Stomach smooth muscle (tissue), 2 donors: ENCODE results near the gene CSNK2A3.
"Not testable (repeated sequence)": the region's sequence is repeated elsewhere in the genome, so short reads cannot be mapped to it uniquely, and the experiment has no call there.

Experiments used
- H3K27ac ChIP-seq: one replicate; pipeline ENCODE4 v1.7.0; 2013; ENCODE audit warnings: mild to moderate bottlenecking, low read length, inconsistent platforms
- H3K27me3 ChIP-seq, 2 donors: one replicate each; pipeline ENCODE4 v1.7.0; 2013; ENCODE audit warnings: low read length in 2 of 2; ENCODE audit not compliant: insufficient read depth in 2 of 2, control insufficient read depth in 1 of 2
- H3K36me3 ChIP-seq, 2 donors: one replicate each; pipeline ENCODE4 v1.7.0; 2013; ENCODE audit warnings: low read length in 2 of 2; ENCODE audit not compliant: control insufficient read depth in 2 of 2, insufficient read depth in 2 of 2
- H3K4me1 ChIP-seq: one replicate; pipeline ENCODE4 v1.7.0; 2013; ENCODE audit warnings: low read length; ENCODE audit not compliant: control insufficient read depth, insufficient read depth
- H3K4me3 ChIP-seq, 2 donors: one replicate each; pipeline ENCODE4 v1.7.0; 2013; ENCODE audit warnings: low read length in 2 of 2
- H3K9ac ChIP-seq, 2 donors: one replicate each; pipeline ENCODE4 v1.7.0; 2013; ENCODE audit warnings: low read length in 2 of 2, mild to moderate bottlenecking in 1 of 2
- H3K9me3 ChIP-seq, 2 donors: one replicate each; pipeline ENCODE4 v1.7.0; 2013; ENCODE audit warnings: low read length in 2 of 2; ENCODE audit not compliant: control insufficient read depth in 2 of 2
- donor health status: healthy.
- donor health status: Pancreatic carcinoma.

Gene CSNK2A3

GRCh38 chr11:11352878-11353277 lies at the start of gene CSNK2A3:
Gene CSNK2A3, minus strand, starts transcription at chr11:11353250. Its CDS starts 131 bp downstream, at chr11:11353119.
- H3K9ac ChIP-seq, H3K4me3 ChIP-seq, H3K27me3 ChIP-seq, H3K36me3 ChIP-seq, H3K9me3 ChIP-seq, H3K27ac ChIP-seq: not testable (repeated sequence)
- peaks cover 28% of the 10 kb centered on the region for H3K4me1 ChIP-seq

- Histone ChIP-seq H3K27ac (peak overlapping the region; percentile 46), H3K4me3 (no peak overlapping the region), H3K4me1 (peaks cover 29% of the 10 kb centered on the region), H3K9ac (no peak overlapping the region), H3K9me3 (no peaks in the 10 kb centered on the region), H3K27me3 (no peaks in the 10 kb centered on the region), H3K36me3 (no peaks in the 10 kb centered on the region)
These were observed 49.0 kb upstream of the CSNK2A3 start for GRCh38 chr11:11401960-11402535.

- H3K36me3 ChIP-seq = no peaks in the 10 kb centered on the region
- no peak overlapping the region for H3K4me3 ChIP-seq
- peaks cover 28% of the 10 kb centered on the region for H3K4me1 ChIP-seq
- no peaks in the 10 kb centered on the region for H3K9me3 ChIP-seq
- no peaks in the 10 kb centered on the region for H3K27me3 ChIP-seq
- no peak overlapping the region for H3K27ac ChIP-seq
- H3K9ac ChIP-seq = no peak overlapping the region
These were observed 47.7 kb upstream of the CSNK2A3 start for GRCh38 chr11:11400635-11401232.

- Histone ChIP-seq H3K4me1 (peaks cover 28% of the 10 kb centered on the region), H3K36me3 (no peaks in the 10 kb centered on the region), H3K27ac (no peak overlapping the region), H3K4me3 (no peak overlapping the region), H3K9me3 (no peaks in the 10 kb centered on the region), H3K9ac (no peak overlapping the region), H3K27me3 (no peaks in the 10 kb centered on the region)
These were observed 47.1 kb upstream of the CSNK2A3 start for GRCh38 chr11:11400121-11400520.

DNA sequence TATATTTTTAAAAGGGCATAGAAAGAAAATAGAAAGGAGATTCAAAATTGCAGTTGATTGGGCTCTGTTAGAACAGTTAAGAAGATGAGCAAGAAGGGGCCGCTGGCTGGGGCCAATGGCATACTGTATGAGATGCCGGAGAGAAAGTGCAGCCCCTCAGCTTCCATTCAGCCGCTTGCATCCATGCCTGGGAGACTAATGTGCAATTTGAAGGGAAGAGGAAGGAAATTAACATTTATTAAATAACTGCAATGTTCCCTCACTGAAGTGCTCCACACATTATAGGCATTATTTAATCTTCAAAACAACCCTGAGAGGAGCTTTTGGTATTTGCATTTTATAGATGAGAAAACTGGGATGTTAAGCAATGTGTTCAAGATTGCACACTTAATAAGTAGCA lies 44.7 kb upstream of the CSNK2A3 start:
- Histone ChIP-seq H3K27ac (no peak overlapping the region), H3K4me3 (no peak overlapping the region), H3K4me1 (peaks cover 15% of the 10 kb centered on the region), H3K9me3 (no peaks in the 10 kb centered on the region), H3K9ac (no peak overlapping the region), H3K36me3 (no peaks in the 10 kb centered on the region), H3K27me3 (no peaks in the 10 kb centered on the region)

DNA sequence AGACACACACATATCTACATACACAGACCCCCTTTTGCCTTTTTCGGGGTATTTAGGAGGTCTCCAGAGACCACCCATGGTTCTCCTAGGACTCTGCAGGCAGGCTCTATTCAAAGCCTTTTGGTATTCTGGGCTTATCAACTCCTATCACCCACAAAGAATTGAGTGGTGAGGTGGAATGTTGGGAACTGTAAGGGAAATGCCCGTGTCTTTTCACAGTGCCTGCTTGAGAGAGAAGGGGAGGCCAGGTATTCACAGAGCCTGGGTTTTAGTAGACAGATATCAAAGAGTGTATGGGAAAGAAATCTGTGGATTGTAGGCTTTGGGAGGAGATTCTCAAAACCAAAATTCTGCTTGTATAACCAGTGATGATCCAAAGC lies 44.0 kb upstream of the CSNK2A3 start:
- Histone ChIP-seq H3K9ac (no peak overlapping the region), H3K27ac (no peak overlapping the region), H3K4me1 (peaks cover 8% of the 10 kb centered on the region), H3K4me3 (no peak overlapping the region), H3K27me3 (no peaks in the 10 kb centered on the region), H3K9me3 (no peaks in the 10 kb centered on the region), H3K36me3 (no peaks in the 10 kb centered on the region)

DNA sequence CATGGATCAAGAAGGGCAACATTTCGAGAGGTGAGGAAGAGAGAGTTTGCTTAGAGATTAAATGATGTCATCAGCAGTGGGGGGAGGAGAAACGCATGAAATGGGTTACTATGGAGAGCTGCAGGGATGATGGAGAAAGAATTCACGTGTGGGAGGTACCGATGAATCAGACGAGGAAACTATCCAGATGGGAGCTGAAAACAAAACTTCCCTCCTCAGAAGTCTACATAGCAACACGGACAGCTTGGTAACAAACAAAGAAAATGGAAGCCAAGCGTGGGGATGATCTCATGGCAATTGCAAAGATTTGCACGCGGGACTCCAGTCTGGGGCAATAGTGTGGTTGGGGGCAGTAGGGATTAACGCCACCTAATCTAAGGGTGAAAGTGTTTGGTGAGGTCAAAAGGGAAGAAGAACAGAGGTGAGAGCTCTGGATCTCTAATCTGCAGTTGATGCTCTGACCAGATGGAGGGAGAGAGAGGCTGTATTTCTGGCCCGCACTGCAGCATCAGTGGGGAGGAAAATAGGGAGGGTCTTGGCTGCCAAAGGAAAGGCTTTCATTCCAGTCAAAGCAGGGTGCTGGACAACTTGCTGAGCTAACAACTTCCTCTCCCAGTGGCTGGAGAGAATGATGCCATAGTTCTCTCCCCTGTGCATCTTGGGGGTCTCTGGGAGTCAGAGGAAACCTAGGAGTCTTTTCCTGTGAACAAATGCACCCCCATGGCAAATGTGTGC lies 43.4 kb upstream of the CSNK2A3 start:
- Histone ChIP-seq H3K27ac (peak overlapping the region; percentile 11), H3K4me1 (peaks cover 10% of the 10 kb centered on the region)

DNA sequence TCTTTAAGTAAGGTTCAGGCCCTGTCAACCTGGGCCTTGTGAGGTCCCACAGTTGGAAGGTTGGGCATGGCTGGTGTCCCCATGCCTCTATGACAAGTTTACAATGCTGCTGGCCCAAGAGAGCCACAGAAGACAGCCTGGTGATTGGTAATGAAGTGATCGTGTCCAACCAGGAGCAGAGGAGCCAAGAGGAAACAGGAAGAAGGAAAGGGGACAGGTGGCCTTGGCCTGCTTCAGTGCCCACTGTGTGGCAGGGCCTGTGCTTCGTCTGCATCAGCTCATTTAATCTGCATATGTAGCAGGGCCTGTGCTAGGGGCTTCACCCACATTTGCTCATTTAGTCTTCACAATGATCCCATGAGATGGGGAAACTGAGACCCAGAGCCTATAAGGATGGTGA lies 42.1 kb upstream of the CSNK2A3 start:
- H3K9me3 ChIP-seq = no peaks in the 10 kb centered on the region
- no peak overlapping the region for H3K27ac ChIP-seq
- H3K4me1 ChIP-seq = peaks cover 10% of the 10 kb centered on the region
- no peak overlapping the region for H3K4me3 ChIP-seq
- H3K27me3 ChIP-seq = no peaks in the 10 kb centered on the region
- H3K9ac ChIP-seq = no peak overlapping the region
- H3K36me3 ChIP-seq = no peaks in the 10 kb centered on the region

More for the DNA sequence above, 43.4 kb upstream of the CSNK2A3 start:
- peak overlapping the region in 1 of 2 donors; percentile 21 for H3K9ac ChIP-seq
- peak overlapping the region in 1 of 2 donors; percentile 2 for H3K4me3 ChIP-seq
- H3K36me3 ChIP-seq = no peaks in the 10 kb centered on the region
- no peaks in the 10 kb centered on the region for H3K27me3 ChIP-seq
- no peaks in the 10 kb centered on the region for H3K9me3 ChIP-seq

- H3K4me1 ChIP-seq = peaks cover 10% of the 10 kb centered on the region
- no peak overlapping the region for H3K9ac ChIP-seq
- H3K36me3 ChIP-seq = no peaks in the 10 kb centered on the region
- no peaks in the 10 kb centered on the region for H3K27me3 ChIP-seq
- no peak overlapping the region for H3K27ac ChIP-seq
- H3K9me3 ChIP-seq = no peaks in the 10 kb centered on the region
- no peak overlapping the region for H3K4me3 ChIP-seq
These were observed 41.2 kb upstream of the CSNK2A3 start for GRCh38 chr11:11394241-11394640.

- Histone ChIP-seq H3K36me3 (no peaks in the 10 kb centered on the region), H3K27ac (no peak overlapping the region), H3K27me3 (no peaks in the 10 kb centered on the region), H3K4me3 (no peak overlapping the region), H3K4me1 (peaks cover 8% of the 10 kb centered on the region), H3K9me3 (no peaks in the 10 kb centered on the region), H3K9ac (no peak overlapping the region)
These were observed 38.9 kb upstream of the CSNK2A3 start for GRCh38 chr11:11391796-11392463.
